H1 (cell line): Measurements from ENCODE around the gene SH3RF3. TPM values are rescaled to one million over a fixed set of nuclear protein-coding genes. Genes with fewer than 3 reads are reported as not detected.

ENCODE experiments used
- CTCF ChIA-PET: fragments of 300-600 bp; sonication (Branson Sonifier 250); formaldehyde crosslinking; loops from one replicate; lab custom pipeline; 2021; ENCODE audit not compliant: partially characterized antibody; lab: Charles Lee
- POLR2A ChIA-PET: fragments of 300-600 bp; sonication (Branson Sonifier 250); formaldehyde crosslinking; loops from one replicate; lab custom pipeline; 2021; ENCODE audit warnings: inconsistent platforms; ENCODE audit not compliant: partially characterized antibody; lab: Charles Lee
- DNase-seq, 2 experiments: peaks; one replicate each; pipeline versions ENCODE4 v3.0.0 to v3.0.0-alpha.2; 2010 to 2022; ENCODE audit warnings: low spot score in 2 of 2, low read depth in 1 of 2, mixed read lengths in 1 of 2
- FAIRE-seq: peaks from 2 replicates; lab custom pipeline; 2011; peaks lifted over from hg19 to GRCh38; lab: Jason Lieb, UNC
- H2AFZ ChIP-seq: 2 replicates; pipeline ENCODE4 v1.8.1; 2012; ENCODE audit warnings: low read length, inconsistent platforms
- H2AK5ac ChIP-seq: 2 replicates; pipeline ENCODE4 v1.6.1; 2013; ENCODE audit warnings: low read depth, low read length
- H2BK120ac ChIP-seq: replicated peaks from 2 replicates; pipeline ENCODE3; 2013; ENCODE audit warnings: low read depth, low read length, inconsistent platforms
- H2BK12ac ChIP-seq: 2 replicates; pipeline ENCODE4 v1.6.1; 2013; ENCODE audit warnings: low read depth, low read length
- H2BK15ac ChIP-seq: 2 replicates; pipeline ENCODE4 v1.6.1; 2013; ENCODE audit warnings: low read length
- H2BK20ac ChIP-seq: 2 replicates; pipeline ENCODE4 v1.6.1; 2013; ENCODE audit warnings: low read length
- H2BK5ac ChIP-seq: 2 replicates; pipeline ENCODE4 v1.6.1; 2013; ENCODE audit warnings: low read depth, low read length
- H3K14ac ChIP-seq: 2 replicates; pipeline ENCODE4 v1.6.1; 2013; ENCODE audit warnings: inconsistent platforms; ENCODE audit not compliant: insufficient read length
- H3K18ac ChIP-seq: 2 replicates; pipeline ENCODE4 v1.6.1; 2013; ENCODE audit warnings: low read length; ENCODE audit errors: extremely low read depth
- H3K23ac ChIP-seq: 2 replicates; pipeline ENCODE4 v1.6.1; 2013; ENCODE audit warnings: inconsistent platforms; ENCODE audit not compliant: insufficient read length
- H3K23me2 ChIP-seq: 2 replicates; pipeline ENCODE4 v1.6.1; 2013; ENCODE audit warnings: low read depth, low read length
- H3K27ac ChIP-seq: 2 replicates; pipeline ENCODE4 v1.6.1; 2011; ENCODE audit warnings: low read depth, low read length, inconsistent platforms
- H3K27me3 ChIP-seq, 4 experiments: replicated peaks in 1 of 4; 1 replicate in 1 of 4; 2 replicates in 3 of 4; pipeline versions ENCODE4 v1.6.1 to v1.8.1; 2011 to 2013; ENCODE audit warnings: low read length in 3 of 4, mild to moderate bottlenecking in 3 of 4, inconsistent platforms in 2 of 4, mixed read lengths in 2 of 4, moderate library complexity in 1 of 4; ENCODE audit not compliant: control insufficient read depth in 3 of 4, insufficient read depth in 3 of 4; ENCODE audit errors: extremely low read depth in 1 of 4
- H3K36me3 ChIP-seq, 4 experiments: 2 replicates each; pipeline versions ENCODE4 v1.6.1 to v1.8.1; 2011 to 2013; ENCODE audit warnings: mild to moderate bottlenecking in 4 of 4, low read length in 3 of 4, moderate library complexity in 2 of 4, control low read depth in 1 of 4, inconsistent platforms in 1 of 4; ENCODE audit not compliant: insufficient read depth in 4 of 4, control insufficient read depth in 2 of 4
- H3K4ac ChIP-seq: replicated peaks from 2 replicates; pipeline ENCODE3; 2013; ENCODE audit warnings: low read length, low read depth, mixed read lengths, inconsistent platforms; ENCODE audit not compliant: insufficient read length
- H3K4me1 ChIP-seq, 4 experiments: replicated peaks in 1 of 4; 1 replicate in 1 of 4; 2 replicates in 3 of 4; pipeline versions ENCODE4 v1.6.1 to v1.8.1; 2011 to 2013; ENCODE audit warnings: low read length in 3 of 4, inconsistent platforms in 2 of 4, mixed read lengths in 1 of 4; ENCODE audit not compliant: insufficient read depth in 4 of 4, control insufficient read depth in 3 of 4
- H3K4me2 ChIP-seq, 2 experiments: 2 replicates each; pipeline versions ENCODE4 v1.6.1 to v1.8.1; 2011 to 2013; ENCODE audit warnings: low read depth in 2 of 2, low read length in 2 of 2, control low read depth in 1 of 2, inconsistent platforms in 1 of 2, mild to moderate bottlenecking in 1 of 2; ENCODE audit not compliant: insufficient read depth in 1 of 2
- H3K4me3 ChIP-seq, 4 experiments: fragments of 200-600, 300-600 bp in 1 of 4; sonication (generic), shearing (Covaris generic), sonication (Bioruptor Twin) in 1 of 4; 2 replicates each; pipeline versions ENCODE4 v1.5.1 to v1.8.1; 2011 to 2016; ENCODE audit warnings: low read length in 4 of 4, low read depth in 3 of 4, control low read depth in 2 of 4, inconsistent platforms in 2 of 4, mild to moderate bottlenecking in 2 of 4, mixed read lengths in 1 of 4, moderate library complexity in 1 of 4; ENCODE audit not compliant: insufficient read depth in 2 of 4; ENCODE audit errors: extremely low read depth in 1 of 4
- H3K56ac ChIP-seq: replicated peaks from 2 replicates; pipeline ENCODE3; 2013; ENCODE audit warnings: low read depth, mild to moderate bottlenecking, mixed read lengths, low read length, inconsistent platforms; ENCODE audit not compliant: insufficient read length
- H3K79me1 ChIP-seq: 2 replicates; pipeline ENCODE4 v1.6.1; 2013; ENCODE audit warnings: low read depth, low read length, control low read depth
- H3K79me2 ChIP-seq, 2 experiments: 2 replicates each; pipeline versions ENCODE4 v1.6.1 to v1.8.1; 2012 to 2013; ENCODE audit warnings: low read length in 2 of 2, mild to moderate bottlenecking in 2 of 2, inconsistent platforms in 1 of 2; ENCODE audit not compliant: insufficient read depth in 2 of 2, control insufficient read depth in 1 of 2
- H3K9ac ChIP-seq, 4 experiments: replicated peaks in 1 of 4; 1 replicate in 1 of 4; 2 replicates in 3 of 4; pipeline versions ENCODE4 v1.6.1 to v1.8.1; 2011 to 2013; ENCODE audit warnings: low read depth in 3 of 4, low read length in 3 of 4, control low read depth in 2 of 4, mild to moderate bottlenecking in 2 of 4, moderate library complexity in 2 of 4, inconsistent platforms in 1 of 4; ENCODE audit errors: extremely low read depth in 1 of 4
- H3K9me3 ChIP-seq, 2 experiments: 2 replicates each; pipeline versions ENCODE4 v1.6.1 to v1.8.1; 2012 to 2013; ENCODE audit warnings: mild to moderate bottlenecking in 2 of 2, moderate library complexity in 2 of 2, control low read depth in 1 of 2, inconsistent platforms in 1 of 2, low read depth in 1 of 2, low read length in 1 of 2, mixed read lengths in 1 of 2; ENCODE audit not compliant: insufficient read depth in 2 of 2
- H4K20me1 ChIP-seq, 2 experiments: replicated peaks in 1 of 2; 2 replicates each; pipeline versions ENCODE3 to v1.8.1; 2011 to 2013; ENCODE audit warnings: inconsistent platforms in 2 of 2, low read length in 2 of 2, mild to moderate bottlenecking in 1 of 2; ENCODE audit not compliant: insufficient read depth in 2 of 2, control insufficient read depth in 1 of 2
- H4K5ac ChIP-seq: 2 replicates; pipeline ENCODE4 v1.6.1; 2013; ENCODE audit warnings: low read length, low read depth, mixed read lengths, inconsistent platforms; ENCODE audit not compliant: insufficient read length
- H4K8ac ChIP-seq: 2 replicates; pipeline ENCODE4 v1.8.0; 2013; ENCODE audit warnings: mild to moderate bottlenecking, moderate library complexity, low read length, inconsistent platforms; ENCODE audit not compliant: insufficient read depth; ENCODE audit errors: extremely low read depth
- H4K91ac ChIP-seq: replicated peaks from 2 replicates; pipeline ENCODE3; 2013; ENCODE audit warnings: low read length, mixed read lengths, inconsistent platforms; ENCODE audit not compliant: insufficient read length
- BCL11A ChIP-seq, 2 experiments: IDR thresholded peaks; one replicate each; pipeline ENCODE4 v1.6.1; 2011; ENCODE audit warnings: low read depth in 2 of 2, low read length in 2 of 2, mild to moderate bottlenecking in 2 of 2
- CTBP2 ChIP-seq: IDR thresholded peaks from 2 replicates; pipeline ENCODE4 v1.7.0; 2011; ENCODE audit warnings: borderline replicate concordance, mild to moderate bottlenecking, moderate library complexity, mixed read lengths, low read length; ENCODE audit not compliant: insufficient read depth, insufficient read length
- KDM1A ChIP-seq: fragments of 200-600, 300-600 bp; sonication (generic); IDR thresholded peaks from 2 replicates; pipeline ENCODE4 v1.7.1; 2016; ENCODE audit warnings: mild to moderate bottlenecking, low read length, borderline replicate concordance
- KDM5A ChIP-seq: fragments of 200-600 bp; IDR thresholded peaks from 2 replicates; pipeline ENCODE4 v1.7.1; 2012; ENCODE audit warnings: mild to moderate bottlenecking, low read length, inconsistent platforms, mixed read lengths
- NRF1 ChIP-seq: IDR thresholded peaks from 2 replicates; pipeline ENCODE4 v1.6.1; 2011; ENCODE audit warnings: mild to moderate bottlenecking, low read depth, low read length, improper control_type of control experiment
- POLR2A ChIP-seq, 2 experiments: IDR thresholded peaks; 1 replicate in 1 of 2; 2 replicates in 1 of 2; pipeline ENCODE4 v1.6.1; 2011; ENCODE audit warnings: low read depth in 2 of 2, low read length in 2 of 2, mild to moderate bottlenecking in 2 of 2; ENCODE audit errors: control extremely low read depth in 1 of 2
- WGBS, 2 experiments: shearing (Covaris generic) in 1 of 2; methylation state at CpG; one replicate each; pipeline versions ENCODE4 v1.1.6 to v1.1.7; 2013 to 2015; ENCODE audit warnings: low lambda C conversion rate in 2 of 2, mixed read lengths in 2 of 2, inconsistent platforms in 1 of 2, low coverage in 1 of 2, missing lambda C conversion rate in 1 of 2; ENCODE audit not compliant: insufficient replicate concordance in 2 of 2, insufficient coverage in 1 of 2, insufficient read length in 1 of 2; ENCODE audit errors: extremely low coverage in 1 of 2, missing lambda C conversion rate in 1 of 2; 5-methylcytosine and 5-hydroxymethylcytosine counted together
- polyA plus RNA-seq, 7 experiments: library from polyadenylated mRNA; depleted of rRNA in 3 of 7; stranded (reverse) in 5 of 7; unstranded in 2 of 7; fragments of >200 nt in 5 of 7; fragments of 200-250 nt in 2 of 7; gene quantifications; 1 replicate in 5 of 7; 2 replicates in 1 of 7; 4 replicates in 1 of 7; pipeline versions ENCODE4 v1.2.1 to v1.2.3, GENCODE V29; 2011 to 2013; ENCODE audit warnings: missing spikeins in 2 of 7, mixed read lengths in 2 of 7
- total RNA-seq: library from RNA; stranded (reverse); fragmentation: NEBNext Ultra II Directional; extraction: Animal tissue kit (Norgen Biotek cat#: 25700); gene quantifications from 2 replicates; pipeline ENCODE4 v1.2.1, GENCODE V29; 2021
- TF ChIP-seq, protein P1 (sequence below): IDR thresholded peaks from 2 replicates; pipeline ENCODE4 v1.6.1; 2011; ENCODE audit warnings: low read depth, mild to moderate bottlenecking, low read length; ENCODE audit not compliant: insufficient read depth

Gene SH3RF3
- total and polyA plus RNA-seq, 2 of the 8 experiments (the other 6 are each of a cell fraction or from before 2014, with no cell fraction given), result 0.11 to 0.65 TPM

DNA sequence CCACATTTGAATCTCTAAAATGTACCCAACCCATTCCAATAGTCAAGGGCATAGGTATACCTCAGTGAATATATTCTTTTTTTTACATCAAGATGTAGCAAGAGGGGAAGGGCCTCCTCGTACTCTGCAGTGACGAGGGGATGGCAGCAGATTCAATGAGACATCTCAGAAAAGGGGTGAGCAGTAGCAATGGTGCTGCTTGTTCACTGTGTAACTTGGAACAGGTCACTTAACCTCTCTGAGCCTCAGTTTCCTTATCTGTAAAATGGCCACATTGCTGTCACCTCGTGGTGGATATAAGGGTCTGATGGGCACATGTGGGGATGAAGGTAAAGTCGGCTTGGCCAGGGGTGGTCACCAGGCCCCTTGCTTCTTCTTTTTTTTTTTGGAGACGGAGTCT is 263.1 kb downstream of the SH3RF3 start:
- ChIA-PET POLR2A (interaction anchor here (1.0 kb wide), 1 partner anchor 17 kb away, joined by 3 read pairs; no protein-coding TSS in a partner anchor), CTCF (no interaction called here)
- no peak overlapping the region for H3K23ac ChIP-seq
- no peak overlapping the region for H4K5ac ChIP-seq
- no peaks in the 10 kb centered on the region for H4K20me1 ChIP-seq
- no peak overlapping the region for H2BK15ac ChIP-seq
- H3K18ac ChIP-seq, result no peak overlapping the region
- FAIRE-seq (no peak), DNase-seq (no peak)
- H3K56ac ChIP-seq, result no peak overlapping the region
- H2AFZ ChIP-seq, result no peak overlapping the region
- no peaks in the 10 kb centered on the region for H3K9me3 ChIP-seq
- no peak overlapping the region for H3K4me3 ChIP-seq
- no peak overlapping the region for H2BK12ac ChIP-seq
- H4K8ac ChIP-seq, result no peak overlapping the region
- H3K4me1 ChIP-seq, result peaks cover 0 to 8% (median 0%) of the 10 kb centered on the region in 4 experiments; a peak in 3 of 7 replicates
- H3K4me2 ChIP-seq, result no peak overlapping the region
- TF ChIP-seq NRF1 (no peak), CTBP2 (no peak), BCL11A (IDR thresholded peaks at IDR 0.05; ENCODE audit: low read depth in 2 of 2, low read length in 2 of 2) (no peak), KDM1A (no peak), POLR2A (IDR thresholded peaks at IDR 0.05; ENCODE audit: control extremely low read depth in 1 of 2, low read depth in 2 of 2, low read length in 2 of 2) (no peak), KDM5A (no peak)
- TF ChIP-seq, protein P1, sequence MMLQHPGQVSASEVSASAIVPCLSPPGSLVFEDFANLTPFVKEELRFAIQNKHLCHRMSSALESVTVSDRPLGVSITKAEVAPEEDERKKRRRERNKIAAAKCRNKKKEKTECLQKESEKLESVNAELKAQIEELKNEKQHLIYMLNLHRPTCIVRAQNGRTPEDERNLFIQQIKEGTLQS, result no peak
- H2BK120ac ChIP-seq, result no peak overlapping the region
- no peaks in the 10 kb centered on the region for H3K36me3 ChIP-seq
- no peak overlapping the region for H2AK5ac ChIP-seq
- no peaks in the 10 kb centered on the region for H3K23me2 ChIP-seq
- H3K27ac ChIP-seq, result no peak overlapping the region
- H3K9ac ChIP-seq, result no peak overlapping the region
- no peaks in the 10 kb centered on the region for H3K79me2 ChIP-seq
- H3K14ac ChIP-seq, result no peak overlapping the region
- no peak overlapping the region for H3K4ac ChIP-seq
- WGBS, 2 experiments, result 85% methylated on average over 4 of the region's 5 CpGs; no CpG with 5 or more reads in 1 of the 2 experiments
- H3K79me1 ChIP-seq, result no peaks in the 10 kb centered on the region
- no peak overlapping the region for H2BK5ac ChIP-seq
- H4K91ac ChIP-seq, result no peak overlapping the region
- no peak overlapping the region for H2BK20ac ChIP-seq
- no peaks in the 10 kb centered on the region for H3K27me3 ChIP-seq
